NB4 (cell line): ENCODE results near the gene DNAH1.

Experiments
- DNase-seq: peaks from one replicate; pipeline ENCODE4 v3.0.0; 2010; ENCODE audit warnings: low read depth
- H3K4me3 ChIP-seq: one replicate; pipeline ENCODE4 v1.5.1; 2011; ENCODE audit warnings: mild to moderate bottlenecking, low read depth, low read length, moderate library complexity
- CTCF ChIP-seq: IDR thresholded peaks from one replicate; pipeline ENCODE4 v1.5.1; 2012; ENCODE audit warnings: low read depth, low read length
- MYC ChIP-seq: IDR thresholded peaks from 2 replicates; pipeline ENCODE4 v1.6.1; 2011; ENCODE audit warnings: low read depth, low read length
- POLR2A ChIP-seq: IDR thresholded peaks from 2 replicates; pipeline ENCODE4 v1.6.1; 2011; ENCODE audit warnings: mild to moderate bottlenecking; ENCODE audit not compliant: insufficient read length; ENCODE audit errors: extremely low read depth
- TF ChIP-seq, protein P1 (sequence below): IDR thresholded peaks from 2 replicates; pipeline ENCODE4 v1.6.1; 2011; ENCODE audit warnings: low read depth, low read length

Gene DNAH1

GRCh38 chr3:52372822-52373504 lies 56.8 kb downstream of the DNAH1 start:
- TF ChIP-seq CTCF, result no peak
- TF ChIP-seq, protein P1, sequence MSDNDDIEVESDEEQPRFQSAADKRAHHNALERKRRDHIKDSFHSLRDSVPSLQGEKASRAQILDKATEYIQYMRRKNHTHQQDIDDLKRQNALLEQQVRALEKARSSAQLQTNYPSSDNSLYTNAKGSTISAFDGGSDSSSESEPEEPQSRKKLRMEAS, result no peak
- no peak for TF ChIP-seq MYC
- TF ChIP-seq POLR2A, result no peak
- peak overlapping the region; percentile 22 for H3K4me3 ChIP-seq
- peak; percentile 87 for DNase-seq

- TF ChIP-seq, protein P1, result no peak
- TF ChIP-seq MYC, result no peak
- TF ChIP-seq CTCF, result no peak
- TF ChIP-seq POLR2A, result no peak
- DNase-seq, result no peak
- H3K4me3 ChIP-seq, result peak overlapping the region; percentile 22
Observed at GRCh38 chr3:52373676-52374075, 57.6 kb downstream of the DNAH1 start.

GRCh38 chr3:52374173-52374572 lies 58.1 kb downstream of the DNAH1 start:
- peak; percentile 44 for DNase-seq
- TF ChIP-seq, protein P1, result no peak
- TF ChIP-seq POLR2A (no peak), MYC (no peak), CTCF (peak; percentile 28)
- no peak overlapping the region for H3K4me3 ChIP-seq

DNA sequence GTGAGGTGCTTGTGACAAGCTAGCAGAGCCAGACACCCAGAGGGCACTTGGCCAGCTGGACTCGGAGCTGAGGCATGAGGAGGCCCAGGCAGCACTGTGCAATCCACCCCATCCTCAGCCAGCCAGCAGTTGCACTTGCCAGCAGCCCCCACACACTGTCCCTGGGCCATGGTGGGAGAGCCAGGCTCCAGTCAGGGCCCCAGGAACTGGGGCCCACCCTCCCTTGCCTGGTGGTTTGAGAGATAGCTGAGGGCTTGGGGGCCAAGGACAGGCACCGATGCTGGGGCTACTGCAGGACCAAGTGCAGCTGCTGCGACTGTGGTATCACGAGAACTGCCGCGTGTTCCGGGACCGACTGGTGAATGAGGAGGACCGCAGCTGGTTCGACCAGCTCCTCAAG lies 63.5 kb downstream of the DNAH1 start:
- TF ChIP-seq CTCF (no peak), MYC (no peak)
- TF ChIP-seq, protein P1, result no peak
- no peak overlapping the region for H3K4me3 ChIP-seq
- DNase-seq, result no peak

DNA sequence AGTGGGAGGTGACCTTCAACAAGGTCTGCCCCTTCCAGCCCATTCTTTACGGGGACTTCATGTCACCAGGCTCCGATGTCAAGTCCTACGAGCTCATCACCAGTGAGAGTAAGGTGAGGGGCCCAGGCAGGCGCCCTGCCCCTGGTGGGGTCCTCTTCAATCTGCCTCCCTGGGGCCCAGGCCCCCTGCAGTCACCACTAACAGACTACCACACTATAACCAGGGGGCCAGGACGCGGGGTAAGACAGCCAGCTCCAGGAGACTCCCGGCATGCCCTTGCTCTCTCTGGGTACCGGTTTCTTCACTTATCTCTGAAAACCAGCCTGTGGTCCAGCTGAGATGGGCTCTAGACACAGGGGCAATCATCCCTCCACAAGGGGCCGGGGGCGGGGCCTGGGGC lies 63.9 kb downstream of the DNAH1 start:
- no peak overlapping the region for H3K4me3 ChIP-seq
- no peak for DNase-seq
- TF ChIP-seq, protein P1, result no peak
- no peak for TF ChIP-seq POLR2A
- TF ChIP-seq CTCF, result no peak
- no peak for TF ChIP-seq MYC

DNA sequence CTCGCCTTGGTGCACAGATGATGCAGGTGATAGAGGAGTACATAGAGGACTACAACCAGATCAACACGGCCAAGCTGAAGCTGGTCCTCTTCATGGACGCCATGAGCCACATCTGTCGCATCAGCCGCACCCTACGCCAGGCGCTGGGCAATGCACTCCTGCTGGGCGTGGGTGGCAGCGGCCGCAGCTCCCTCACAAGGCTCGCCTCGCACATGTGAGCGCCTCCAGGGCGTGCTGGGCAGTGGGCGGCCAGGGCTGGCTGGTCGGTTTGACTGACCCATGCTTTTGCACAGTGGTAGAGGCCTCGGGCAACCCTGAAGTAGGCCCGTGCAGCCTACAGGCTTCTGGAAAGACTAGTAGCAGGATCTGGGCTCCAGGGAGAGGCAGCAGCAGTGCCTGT lies 65.5 kb downstream of the DNAH1 start:
- TF ChIP-seq MYC (no peak), POLR2A (no peak), CTCF (no peak)
- TF ChIP-seq, protein P1, result no peak
- DNase-seq, result no peak
- no peak overlapping the region for H3K4me3 ChIP-seq
